GM19372 (cell line): ENCODE data around the gene USP14.

Experiments used
- ATAC-seq: cut with Tn5 transposase; IDR thresholded peaks from one replicate; pipeline ENCODE4 v1.9.1; 2021; ENCODE audit warnings: mild to moderate bottlenecking, low read depth, moderate library complexity; ENCODE audit not compliant: unreplicated experiment

USP14 gene

GRCh38 chr18:220708-221107 is 62.4 kb downstream of the USP14 start:
- ATAC-seq = no peak

GRCh38 chr18:225745-226144 is 67.4 kb downstream of the USP14 start:
- no peak for ATAC-seq

- ATAC-seq = no peak
Observed at GRCh38 chr18:227374-227773, 69.0 kb downstream of the USP14 start.

GRCh38 chr18:227902-228301 is 69.5 kb downstream of the USP14 start:
- no peak for ATAC-seq

GRCh38 chr18:228586-228985 is 70.2 kb downstream of the USP14 start:
- no peak for ATAC-seq

- ATAC-seq = no peak
Observed at GRCh38 chr18:231563-231962, 73.2 kb downstream of the USP14 start.

- ATAC-seq = no peak
Observed at GRCh38 chr18:240175-240574, 81.8 kb downstream of the USP14 start.

- ATAC-seq = no peak
Observed at GRCh38 chr18:245282-245847, 87.0 kb downstream of the USP14 start.

- ATAC-seq = no peak
Observed at GRCh38 chr18:248053-248452, 89.7 kb downstream of the USP14 start.

GRCh38 chr18:250685-251084 is 92.3 kb downstream of the USP14 start:
- no peak for ATAC-seq

- no peak for ATAC-seq
Observed at GRCh38 chr18:251572-251971, 93.2 kb downstream of the USP14 start.

GRCh38 chr18:253121-253520 is 94.8 kb downstream of the USP14 start:
- no peak for ATAC-seq

- ATAC-seq = no peak
Observed at GRCh38 chr18:255171-255570, 96.8 kb downstream of the USP14 start.

GRCh38 chr18:260547-260946 is 102.2 kb downstream of the USP14 start:
- ATAC-seq = no peak

GRCh38 chr18:261398-262073 is 103.2 kb downstream of the USP14 start:
- ATAC-seq = no peak
